KMS-11 (cell line): ENCODE results near the gene KICS2.

Experiments used
- H2AFZ ChIP-seq: fragments of 200-600 bp; sonication (generic); 2 replicates; pipeline ENCODE4 v1.6.1; 2016; ENCODE audit warnings: antibody characterized with exemption, mixed run types, low read depth
- H3K27ac ChIP-seq: fragments of 200-600 bp; sonication (generic); 2 replicates; pipeline ENCODE4 v1.6.1; 2016; ENCODE audit warnings: mild to moderate bottlenecking, mixed run types
- H3K27me3 ChIP-seq: fragments of 200-600 bp; sonication (generic); 2 replicates; pipeline ENCODE4 v1.6.1; 2017; ENCODE audit warnings: mild to moderate bottlenecking, low read depth, mixed run types, moderate library complexity; ENCODE audit not compliant: insufficient read depth
- H3K36me3 ChIP-seq: fragments of 200-600 bp; sonication (generic); 2 replicates; pipeline ENCODE4 v1.6.1; 2017; ENCODE audit warnings: mild to moderate bottlenecking, mixed run types; ENCODE audit not compliant: insufficient read depth
- H3K4me1 ChIP-seq: fragments of 200-600 bp; sonication (generic); 2 replicates; pipeline ENCODE4 v1.6.1; 2016; ENCODE audit warnings: mild to moderate bottlenecking, low read depth, mixed run types; ENCODE audit not compliant: poor library complexity, severe bottlenecking
- H3K4me2 ChIP-seq: fragments of 200-600 bp; sonication (generic); 2 replicates; pipeline ENCODE4 v1.7.0; 2016; ENCODE audit warnings: mild to moderate bottlenecking, mixed run types
- H3K4me3 ChIP-seq: fragments of 200-600 bp; sonication (generic); IDR thresholded peaks from 2 replicates; pipeline ENCODE4 v1.6.1; 2017; ENCODE audit warnings: low read depth, low read length, mixed read lengths; ENCODE audit not compliant: insufficient read depth
- H3K79me2 ChIP-seq: fragments of 200-600 bp; sonication (generic); 2 replicates; pipeline ENCODE4 v1.6.1; 2016; ENCODE audit warnings: low read depth, mixed run types; ENCODE audit not compliant: insufficient read depth
- H3K9ac ChIP-seq: fragments of 200-600 bp; sonication (generic); 2 replicates; pipeline ENCODE4 v1.6.1; 2016; ENCODE audit warnings: mild to moderate bottlenecking, mixed run types
- H4K20me1 ChIP-seq: fragments of 200-600 bp; sonication (generic); 2 replicates; pipeline ENCODE4 v1.6.1; 2016; ENCODE audit warnings: mild to moderate bottlenecking, mixed run types; ENCODE audit not compliant: insufficient read depth
- TF ChIP-seq, protein P1 (sequence below): fragments of 200-600 bp; sonication (generic); conservative IDR thresholded peaks from 2 replicates; pipeline ENCODE4 v1.6.1; 2017; ENCODE audit warnings: low read depth, mild to moderate bottlenecking, antibody characterized with exemption, low read length, moderate library complexity, mixed read lengths

KICS2 gene

DNA sequence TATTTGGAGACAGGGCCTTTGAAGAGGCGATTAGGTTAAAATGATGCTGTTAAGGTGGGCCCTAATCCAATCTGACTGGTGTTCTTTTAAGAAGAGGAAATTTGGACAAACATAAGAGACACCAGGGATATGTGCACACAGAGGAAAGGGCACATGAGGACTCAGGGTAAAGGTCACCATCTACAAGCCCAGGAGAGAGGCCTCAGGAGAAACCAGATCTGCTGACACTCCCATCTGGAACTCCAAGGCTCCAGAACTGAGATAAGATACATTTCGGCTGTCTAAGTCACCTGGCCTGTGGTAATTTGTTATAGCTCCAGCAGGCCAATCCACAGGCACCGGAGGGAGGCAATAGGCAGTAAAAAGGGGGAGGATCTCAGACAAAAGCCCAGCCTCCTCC lies 48.6 kb downstream of the KICS2 start:
- TF ChIP-seq, protein P1, sequence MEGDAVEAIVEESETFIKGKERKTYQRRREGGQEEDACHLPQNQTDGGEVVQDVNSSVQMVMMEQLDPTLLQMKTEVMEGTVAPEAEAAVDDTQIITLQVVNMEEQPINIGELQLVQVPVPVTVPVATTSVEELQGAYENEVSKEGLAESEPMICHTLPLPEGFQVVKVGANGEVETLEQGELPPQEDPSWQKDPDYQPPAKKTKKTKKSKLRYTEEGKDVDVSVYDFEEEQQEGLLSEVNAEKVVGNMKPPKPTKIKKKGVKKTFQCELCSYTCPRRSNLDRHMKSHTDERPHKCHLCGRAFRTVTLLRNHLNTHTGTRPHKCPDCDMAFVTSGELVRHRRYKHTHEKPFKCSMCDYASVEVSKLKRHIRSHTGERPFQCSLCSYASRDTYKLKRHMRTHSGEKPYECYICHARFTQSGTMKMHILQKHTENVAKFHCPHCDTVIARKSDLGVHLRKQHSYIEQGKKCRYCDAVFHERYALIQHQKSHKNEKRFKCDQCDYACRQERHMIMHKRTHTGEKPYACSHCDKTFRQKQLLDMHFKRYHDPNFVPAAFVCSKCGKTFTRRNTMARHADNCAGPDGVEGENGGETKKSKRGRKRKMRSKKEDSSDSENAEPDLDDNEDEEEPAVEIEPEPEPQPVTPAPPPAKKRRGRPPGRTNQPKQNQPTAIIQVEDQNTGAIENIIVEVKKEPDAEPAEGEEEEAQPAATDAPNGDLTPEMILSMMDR = no peak
- H2AFZ ChIP-seq = no peak overlapping the region
- H3K4me1 ChIP-seq = no peaks in the 10 kb centered on the region
- H3K79me2 ChIP-seq = no peaks in the 10 kb centered on the region
- H4K20me1 ChIP-seq = no peaks in the 10 kb centered on the region
- no peak overlapping the region for H3K4me3 ChIP-seq
- H3K27me3 ChIP-seq = no peaks in the 10 kb centered on the region
- no peak overlapping the region for H3K27ac ChIP-seq
- no peak overlapping the region for H3K9ac ChIP-seq
- no peak overlapping the region for H3K4me2 ChIP-seq
- H3K36me3 ChIP-seq = no peaks in the 10 kb centered on the region
